ENCODE data around the gene MYCBP2.
"Not testable (repeated sequence)": the region's sequence is repeated elsewhere in the genome, so short reads cannot be mapped to it uniquely, and the experiment has no call there.

Gene MYCBP2, protein sequence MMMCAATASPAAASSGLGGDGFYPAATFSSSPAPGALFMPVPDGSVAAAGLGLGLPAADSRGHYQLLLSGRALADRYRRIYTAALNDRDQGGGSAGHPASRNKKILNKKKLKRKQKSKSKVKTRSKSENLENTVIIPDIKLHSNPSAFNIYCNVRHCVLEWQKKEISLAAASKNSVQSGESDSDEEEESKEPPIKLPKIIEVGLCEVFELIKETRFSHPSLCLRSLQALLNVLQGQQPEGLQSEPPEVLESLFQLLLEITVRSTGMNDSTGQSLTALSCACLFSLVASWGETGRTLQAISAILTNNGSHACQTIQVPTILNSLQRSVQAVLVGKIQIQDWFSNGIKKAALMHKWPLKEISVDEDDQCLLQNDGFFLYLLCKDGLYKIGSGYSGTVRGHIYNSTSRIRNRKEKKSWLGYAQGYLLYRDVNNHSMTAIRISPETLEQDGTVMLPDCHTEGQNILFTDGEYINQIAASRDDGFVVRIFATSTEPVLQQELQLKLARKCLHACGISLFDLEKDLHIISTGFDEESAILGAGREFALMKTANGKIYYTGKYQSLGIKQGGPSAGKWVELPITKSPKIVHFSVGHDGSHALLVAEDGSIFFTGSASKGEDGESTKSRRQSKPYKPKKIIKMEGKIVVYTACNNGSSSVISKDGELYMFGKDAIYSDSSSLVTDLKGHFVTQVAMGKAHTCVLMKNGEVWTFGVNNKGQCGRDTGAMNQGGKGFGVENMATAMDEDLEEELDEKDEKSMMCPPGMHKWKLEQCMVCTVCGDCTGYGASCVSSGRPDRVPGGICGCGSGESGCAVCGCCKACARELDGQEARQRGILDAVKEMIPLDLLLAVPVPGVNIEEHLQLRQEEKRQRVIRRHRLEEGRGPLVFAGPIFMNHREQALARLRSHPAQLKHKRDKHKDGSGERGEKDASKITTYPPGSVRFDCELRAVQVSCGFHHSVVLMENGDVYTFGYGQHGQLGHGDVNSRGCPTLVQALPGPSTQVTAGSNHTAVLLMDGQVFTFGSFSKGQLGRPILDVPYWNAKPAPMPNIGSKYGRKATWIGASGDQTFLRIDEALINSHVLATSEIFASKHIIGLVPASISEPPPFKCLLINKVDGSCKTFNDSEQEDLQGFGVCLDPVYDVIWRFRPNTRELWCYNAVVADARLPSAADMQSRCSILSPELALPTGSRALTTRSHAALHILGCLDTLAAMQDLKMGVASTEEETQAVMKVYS (N-terminal part only)

DNA sequence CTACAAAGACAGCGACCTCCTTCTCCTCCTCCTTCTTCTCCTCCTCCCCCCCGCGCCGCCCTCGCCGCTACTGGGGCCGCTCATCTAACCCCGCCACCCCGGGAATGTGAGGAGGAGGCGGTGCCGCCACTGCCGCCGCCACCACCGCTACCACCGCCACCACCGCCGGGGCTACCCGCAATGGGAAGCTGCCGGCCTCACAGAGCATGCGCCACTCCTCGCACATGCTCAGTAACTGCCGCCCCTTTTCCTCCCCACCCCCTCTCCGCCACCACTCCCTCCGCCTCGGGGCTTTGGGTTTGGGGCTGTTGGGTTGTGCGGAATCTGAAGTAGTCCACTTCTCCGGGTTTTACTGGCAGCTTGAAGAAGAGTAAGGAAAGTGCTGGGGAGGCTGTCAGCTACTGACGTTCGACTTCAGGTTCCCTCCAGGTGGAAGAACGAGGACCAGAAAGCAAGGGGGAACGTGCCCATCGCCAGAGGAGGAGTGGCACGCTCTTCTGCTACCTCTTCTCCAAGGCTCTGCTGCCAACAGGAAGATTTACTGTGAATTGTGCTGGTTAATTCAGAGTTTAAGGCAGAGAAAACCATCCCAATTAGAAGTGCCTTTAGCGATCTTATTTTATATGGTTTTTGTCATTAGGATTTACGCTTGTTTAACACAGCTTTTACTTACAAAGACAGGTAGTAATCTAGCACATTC lies at the start of gene MYCBP2:
MYCBP2 (minus strand) TSS at position 190 of the 700 bp plus-strand sequence. CDS start 319 bp downstream, outside the sequence.
- peak; percentile 82 for DNase-seq

DNA sequence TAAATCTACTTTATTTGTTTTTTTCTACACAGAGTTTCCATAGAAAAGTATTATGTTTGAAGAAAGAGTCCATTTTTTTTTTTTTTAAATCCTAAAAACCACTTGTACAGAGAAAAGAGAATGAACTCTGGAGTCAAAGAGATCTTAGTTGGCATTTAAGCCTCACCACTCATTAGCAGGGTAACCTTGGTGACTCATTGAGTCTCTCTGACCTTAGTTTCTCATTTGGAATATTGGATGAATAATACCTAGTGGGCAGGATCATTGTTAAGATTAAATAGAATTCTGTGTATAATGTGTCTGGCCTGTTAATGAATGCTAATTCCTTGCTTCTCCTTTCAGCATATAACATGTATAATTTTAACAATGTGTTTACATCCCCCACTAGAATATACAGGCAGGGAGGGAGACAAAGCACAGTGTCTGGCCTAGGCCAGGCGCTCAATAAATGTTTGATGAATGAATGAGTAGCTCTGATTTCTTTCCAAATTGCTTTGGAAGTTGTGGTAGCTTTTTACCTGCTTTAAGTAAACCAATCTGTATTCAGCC lies 48.7 kb upstream of the MYCBP2 start:
- DNase-seq, result no peak

DNA sequence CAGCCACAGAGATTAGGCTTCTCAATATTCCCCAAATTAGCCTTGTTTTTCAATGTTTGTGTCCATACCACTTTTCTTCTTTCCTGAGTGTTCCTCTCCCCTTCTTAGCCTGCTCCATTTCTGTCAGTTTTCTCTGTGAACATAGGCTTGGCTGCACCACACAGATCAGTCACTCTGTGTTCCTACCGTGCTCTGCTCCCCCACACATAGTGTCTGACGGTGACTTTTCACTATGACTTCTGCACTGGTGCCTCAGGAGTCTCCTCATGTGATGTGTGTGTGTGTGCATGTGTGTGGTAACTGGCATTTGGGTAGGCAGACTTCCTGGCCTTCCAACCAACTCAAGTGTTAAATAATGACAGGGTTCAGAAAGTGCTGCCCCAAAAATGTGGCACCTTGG lies 47.9 kb upstream of the MYCBP2 start:
- no peak for DNase-seq

DNA sequence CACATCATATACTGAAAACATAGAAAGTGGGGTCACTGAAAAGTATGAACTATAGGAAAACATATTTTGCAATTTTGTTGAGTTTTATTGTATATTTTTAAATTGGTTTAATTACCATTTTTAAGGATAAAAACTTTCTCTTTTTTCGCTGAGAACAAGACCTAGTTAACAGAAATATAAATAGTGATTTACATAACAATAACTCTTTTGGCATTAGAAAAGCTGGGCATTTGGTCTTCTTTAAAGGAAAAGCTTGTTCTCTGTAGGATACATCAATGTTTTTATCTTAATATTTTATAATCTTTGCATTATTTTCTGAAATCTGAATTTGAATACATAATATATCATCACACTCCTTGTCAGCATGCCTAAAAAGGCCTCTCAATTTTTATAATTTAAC lies 47.4 kb upstream of the MYCBP2 start:
- no peak for DNase-seq

DNA sequence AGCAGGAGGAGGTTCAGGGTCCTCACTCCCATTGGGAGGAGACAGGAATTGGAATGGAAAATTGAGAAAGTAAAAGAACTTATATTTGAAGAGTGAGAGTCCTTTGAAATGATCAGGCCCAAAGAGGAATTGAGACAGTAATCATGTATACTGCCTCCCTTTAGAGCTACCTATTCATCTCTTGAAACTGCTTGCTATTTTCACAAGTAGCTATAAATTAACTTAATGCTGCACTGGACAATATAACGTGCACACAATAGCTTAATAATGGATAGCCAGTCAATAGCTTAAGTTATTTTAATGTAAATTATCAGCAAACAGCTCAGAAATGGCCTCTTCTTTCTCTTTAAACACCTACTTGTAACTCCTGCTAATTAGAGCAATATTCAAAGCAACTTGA lies 46.6 kb upstream of the MYCBP2 start:
- DNase-seq, result no peak

DNA sequence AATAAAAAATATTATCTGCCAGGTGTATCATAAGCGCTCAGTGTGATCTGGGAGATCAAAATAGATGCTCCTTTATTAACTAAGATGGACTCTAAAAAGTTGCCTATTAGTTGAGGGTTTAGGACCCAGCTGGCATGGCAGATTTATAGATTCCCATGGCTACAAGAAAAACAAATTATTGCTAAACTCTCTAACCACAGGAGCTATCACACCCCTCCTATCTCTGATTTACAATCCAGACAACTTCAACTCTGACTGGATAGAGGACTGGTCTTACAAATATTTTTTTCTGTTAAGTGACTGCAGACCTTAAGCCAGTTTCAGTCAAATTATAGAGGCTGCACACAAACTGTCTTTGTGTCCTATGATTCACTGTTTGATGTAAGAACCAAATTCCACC lies 45.4 kb upstream of the MYCBP2 start:
- no peak for DNase-seq

DNA sequence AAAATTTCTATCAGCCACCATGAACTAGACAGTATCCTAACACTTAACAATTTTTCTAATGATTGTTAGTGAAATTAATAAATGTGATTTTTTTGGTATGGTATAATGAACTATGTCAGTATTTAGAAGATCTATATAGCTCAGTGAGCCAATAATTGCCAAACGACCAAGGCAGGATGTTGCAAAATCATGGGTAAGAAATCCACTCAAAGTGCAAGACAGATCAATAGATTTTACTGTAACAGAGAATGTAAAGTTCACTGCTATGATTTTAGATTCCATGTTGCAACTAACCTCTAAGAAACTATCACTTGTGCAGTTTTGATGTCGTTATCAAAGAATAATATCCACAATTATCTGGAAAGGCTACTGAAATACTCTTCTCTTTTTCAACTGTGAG lies 44.0 kb upstream of the MYCBP2 start:
- no peak for DNase-seq

DNA sequence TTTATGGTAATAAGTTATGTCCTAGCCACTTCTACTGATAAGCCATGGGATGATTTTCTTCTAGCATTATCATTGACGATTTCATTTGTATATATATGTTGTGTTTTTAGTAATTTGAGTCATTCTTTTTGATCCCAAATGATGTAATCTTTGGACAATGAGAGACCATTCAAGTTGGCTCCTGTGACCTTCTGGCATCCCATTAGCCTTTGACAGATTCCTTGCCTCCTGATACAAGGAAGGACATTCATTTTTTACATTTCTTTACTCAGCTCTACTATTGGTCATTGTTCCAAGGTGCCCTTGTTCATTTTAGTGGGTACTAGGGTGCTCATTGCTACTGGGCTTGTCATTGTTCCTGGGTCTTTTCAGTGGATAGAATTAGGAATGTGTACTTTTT lies 35.3 kb upstream of the MYCBP2 start:
- DNase-seq, result no peak

DNA sequence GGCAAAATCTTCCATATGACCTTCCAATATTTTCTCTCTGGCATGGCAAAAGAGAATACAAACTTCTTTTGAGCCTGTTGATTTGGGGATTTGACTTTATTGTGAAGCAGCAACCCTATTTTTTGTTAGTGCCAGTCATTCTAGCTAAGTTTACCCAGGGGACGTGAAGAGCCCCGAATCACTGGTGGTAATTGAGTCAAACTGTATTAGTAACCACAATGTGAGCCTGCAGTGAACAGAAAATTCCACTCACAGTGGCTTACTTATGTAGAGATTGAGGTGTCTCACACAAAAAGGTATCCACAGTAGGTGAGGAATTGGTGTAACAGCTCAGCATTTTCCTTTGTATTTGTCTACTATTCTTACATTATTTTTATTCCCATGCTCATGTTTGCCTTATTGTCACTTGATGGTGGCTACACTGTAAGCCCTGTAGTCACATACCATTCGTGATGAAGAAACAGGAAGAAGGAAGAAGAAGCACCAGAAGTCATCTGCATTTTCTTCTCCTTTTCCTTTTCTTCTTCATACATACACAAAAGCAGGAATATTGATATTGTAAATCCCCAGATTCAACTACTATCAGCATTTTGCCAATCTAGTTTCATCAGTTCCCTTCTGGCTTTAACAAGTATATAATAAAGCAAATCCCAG lies 33.3 kb upstream of the MYCBP2 start:
- DNase-seq, result no peak

DNA sequence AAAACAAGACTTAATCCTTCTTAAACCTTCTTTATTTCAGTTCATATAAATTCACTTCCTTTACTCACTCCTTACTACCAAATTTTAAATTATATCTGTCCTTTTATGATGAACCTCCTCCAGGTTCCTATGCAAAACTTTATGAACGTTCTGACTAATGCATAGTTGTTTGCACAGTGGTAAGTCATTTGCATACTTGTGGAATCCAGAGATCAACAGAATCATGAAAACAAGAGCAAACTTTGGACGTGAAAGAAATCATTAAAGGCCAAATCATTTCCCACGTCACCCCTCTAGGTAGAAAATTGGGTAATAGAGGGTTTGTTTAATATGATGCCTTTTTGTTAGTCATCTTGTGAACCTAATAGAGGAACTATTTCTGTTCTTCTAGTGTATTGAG lies 32.3 kb upstream of the MYCBP2 start:
- no peak for DNase-seq

DNA sequence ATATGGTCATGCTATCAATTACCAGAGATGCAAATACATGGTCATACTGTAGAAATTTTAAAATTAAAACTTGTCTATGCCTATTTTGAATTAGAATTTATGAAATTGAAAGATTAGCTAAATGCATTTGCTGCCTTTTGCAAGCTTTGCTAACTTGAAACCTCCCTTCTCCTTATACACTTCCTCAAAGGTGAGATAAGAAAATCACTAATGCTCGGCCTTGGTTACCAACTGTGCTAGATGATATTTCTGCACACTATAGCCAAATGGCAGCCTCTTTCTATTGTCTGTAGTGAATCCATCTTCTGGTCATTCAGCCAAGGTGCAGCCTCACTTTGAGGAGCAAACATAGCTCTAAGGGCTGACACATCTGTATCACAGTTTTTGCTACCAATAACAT lies 31.1 kb upstream of the MYCBP2 start:
- no peak for DNase-seq

DNA sequence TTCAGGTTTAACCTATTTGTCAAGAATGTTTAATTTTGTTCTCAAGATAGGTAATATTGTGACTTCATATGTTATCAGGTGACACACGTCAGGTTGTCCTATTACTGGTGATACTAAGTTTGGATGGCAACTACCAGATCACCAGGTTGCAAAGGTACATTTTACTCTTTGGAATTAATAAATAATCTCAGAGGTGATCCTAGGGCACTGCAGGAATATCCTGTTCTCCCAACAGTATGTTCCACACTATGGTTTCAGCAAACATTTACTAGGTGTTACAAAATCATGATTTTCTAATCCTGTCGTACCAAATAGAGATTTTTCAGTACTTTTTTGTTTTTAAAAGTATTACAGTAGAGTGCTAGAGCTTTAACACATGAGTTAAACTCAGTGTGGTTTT lies 29.3 kb upstream of the MYCBP2 start:
- no peak for DNase-seq

DNA sequence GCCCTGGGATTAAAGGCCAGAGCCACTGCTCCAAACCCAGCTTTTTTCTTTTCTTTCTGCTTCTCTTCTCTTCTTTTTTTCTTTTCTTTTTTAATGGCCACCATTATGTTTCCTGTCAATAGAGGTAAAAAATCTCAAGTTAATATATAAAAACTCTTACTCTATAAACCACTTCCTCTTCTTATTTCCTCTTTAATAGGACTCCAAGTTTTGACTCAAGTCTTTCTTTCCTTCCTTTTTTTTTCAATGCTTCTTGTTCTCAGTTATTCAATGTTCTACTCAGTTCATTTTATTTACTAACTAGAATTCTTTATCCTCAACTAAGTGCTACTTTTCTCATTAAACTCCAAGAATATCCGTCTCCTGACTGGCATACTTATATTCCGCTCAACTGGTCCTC lies 27.1 kb upstream of the MYCBP2 start:
- no peak for DNase-seq

DNA sequence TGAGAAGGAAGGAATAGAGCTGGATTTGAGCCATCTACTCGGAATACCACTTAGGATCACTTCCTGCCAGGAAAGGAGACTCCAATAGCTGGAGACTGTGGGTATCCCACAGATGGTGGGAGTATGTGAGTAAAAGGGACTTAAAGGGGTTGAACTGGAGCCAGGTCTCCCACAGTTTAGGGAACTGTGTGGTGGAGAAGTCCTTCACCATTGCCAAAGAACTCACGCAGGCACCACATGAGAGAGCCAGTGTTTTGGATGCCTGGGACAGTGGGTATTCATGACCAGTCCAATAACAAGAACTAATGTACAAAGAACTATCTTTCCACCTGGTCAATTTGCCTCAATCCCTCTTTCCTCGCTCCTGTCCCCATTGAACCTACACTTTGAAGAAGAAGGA lies 24.4 kb upstream of the MYCBP2 start:
- no peak for DNase-seq

DNA sequence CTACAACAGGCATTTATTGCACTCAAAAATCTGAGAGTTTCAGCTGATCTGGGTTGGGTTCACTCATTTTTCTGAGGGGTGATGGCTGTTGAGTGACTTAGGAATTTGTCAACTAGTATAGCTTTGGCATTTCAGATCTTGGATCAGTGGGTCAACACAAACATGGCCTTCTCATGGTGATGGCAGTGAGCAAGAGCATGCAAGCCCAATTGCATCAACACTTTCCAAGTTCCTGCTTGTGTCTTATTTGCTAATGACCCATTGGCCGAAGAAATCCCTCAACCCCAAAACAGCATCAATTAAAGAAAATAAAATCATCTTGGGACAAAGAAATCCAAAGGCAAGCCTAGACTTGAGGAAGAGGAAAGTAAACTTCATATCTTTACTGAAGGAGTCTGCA lies 23.9 kb upstream of the MYCBP2 start:
- no peak for DNase-seq

DNA sequence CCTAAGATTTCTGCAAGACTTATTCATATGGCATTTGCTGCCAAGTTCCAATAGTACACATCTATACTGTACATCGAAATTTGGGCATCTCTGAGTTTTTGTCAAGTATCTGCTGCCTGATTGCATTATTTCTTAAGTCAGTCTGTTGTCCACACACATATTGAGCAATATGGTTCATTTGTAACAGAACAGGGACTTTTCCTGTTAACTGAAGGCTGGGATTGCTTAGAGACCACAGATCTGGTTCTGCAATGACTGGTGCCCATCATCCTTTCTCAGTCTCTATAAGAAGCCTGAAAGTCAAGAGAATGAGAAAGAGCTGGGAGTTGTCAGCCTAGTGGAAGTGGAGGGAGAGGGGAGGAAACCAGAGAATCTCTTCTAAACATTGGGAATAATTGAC lies 22.5 kb upstream of the MYCBP2 start:
- DNase-seq, result no peak

DNA sequence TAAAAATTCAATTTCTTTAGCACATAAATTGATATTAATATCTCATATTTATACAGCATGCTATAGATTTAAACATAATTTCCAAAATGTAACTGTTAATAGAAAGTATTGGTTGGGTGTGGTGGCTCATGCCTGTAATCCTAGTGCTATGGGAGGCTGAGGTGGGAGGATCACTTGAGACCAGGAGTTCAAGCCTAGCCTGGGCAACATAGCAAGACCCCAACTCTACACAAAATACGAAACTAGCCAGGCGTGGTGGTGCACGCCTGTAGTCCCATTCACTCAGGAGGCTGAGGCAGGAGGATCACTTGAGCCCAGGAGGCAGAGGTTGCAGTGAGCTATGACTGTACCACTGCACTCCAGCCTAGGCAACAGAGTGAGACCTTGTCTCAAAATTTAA lies 20.5 kb upstream of the MYCBP2 start:
- not testable (repeated sequence) for DNase-seq

DNA sequence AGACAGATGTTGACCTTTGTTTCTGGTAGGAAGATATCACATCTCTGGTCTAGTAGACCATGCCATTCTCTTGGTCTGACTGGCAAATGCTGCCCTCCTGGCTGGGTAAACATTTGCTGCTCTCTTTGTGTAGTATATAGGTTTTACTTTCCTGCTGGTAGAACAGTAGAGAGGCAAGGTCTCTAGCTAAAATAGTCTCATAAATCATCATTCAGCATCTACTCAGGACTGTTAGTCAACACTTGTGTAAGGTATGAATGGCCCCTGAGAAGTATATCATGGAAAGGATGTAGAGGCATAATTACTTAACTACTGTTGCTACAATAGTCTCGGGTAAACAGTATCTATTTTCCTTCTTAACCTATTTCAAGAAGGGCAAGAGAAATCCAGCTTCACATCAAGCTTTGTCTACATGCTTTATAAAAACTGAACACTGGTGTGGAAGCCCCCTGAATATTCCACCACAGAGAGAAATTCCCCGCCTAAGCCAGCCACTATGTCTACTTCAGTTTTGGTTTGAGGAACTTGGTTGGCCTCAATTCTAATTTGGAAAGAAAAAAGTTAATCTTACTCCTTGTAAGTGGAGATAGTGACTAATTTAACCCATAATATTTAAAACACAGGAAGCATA lies 18.4 kb upstream of the MYCBP2 start:
- peak; percentile 61 for DNase-seq

DNA sequence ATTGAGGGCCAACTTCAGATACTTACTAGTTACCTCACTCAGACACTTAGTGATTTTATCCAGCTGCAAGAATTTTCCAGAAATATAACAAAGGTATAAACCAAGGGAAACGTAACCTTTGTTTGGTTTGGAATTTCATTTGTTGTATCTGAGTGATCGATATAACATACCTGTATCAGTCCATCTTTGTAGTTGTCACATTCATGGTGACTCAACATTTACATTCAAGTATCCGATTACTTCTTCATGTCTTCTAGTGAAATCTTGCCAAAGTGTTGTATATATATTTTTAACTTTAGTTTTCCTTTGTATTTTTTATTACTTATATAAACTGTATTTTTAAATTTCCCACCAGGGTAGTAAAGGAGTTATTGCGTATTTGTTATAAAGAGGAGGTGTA lies 16.9 kb upstream of the MYCBP2 start:
- DNase-seq, result no peak

DNA sequence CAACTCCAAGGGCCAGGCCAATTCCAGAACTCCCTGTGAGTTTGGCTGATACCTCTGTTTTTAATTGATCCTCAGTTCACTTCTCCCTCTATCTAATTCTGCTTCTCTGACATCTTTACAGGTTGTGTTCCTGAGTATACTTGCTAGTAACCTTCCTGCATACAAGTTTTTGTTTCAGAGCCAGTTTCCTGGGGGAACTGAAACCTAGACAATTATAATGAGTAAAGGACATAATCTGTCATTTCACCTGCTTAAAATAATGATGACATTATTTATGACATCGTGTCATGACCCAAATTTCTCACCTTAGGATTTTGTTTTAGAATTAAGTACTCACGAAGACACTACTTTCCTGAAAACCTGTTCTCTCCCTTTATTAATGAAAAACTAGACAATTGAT lies 12.5 kb upstream of the MYCBP2 start:
- no peak for DNase-seq

DNA sequence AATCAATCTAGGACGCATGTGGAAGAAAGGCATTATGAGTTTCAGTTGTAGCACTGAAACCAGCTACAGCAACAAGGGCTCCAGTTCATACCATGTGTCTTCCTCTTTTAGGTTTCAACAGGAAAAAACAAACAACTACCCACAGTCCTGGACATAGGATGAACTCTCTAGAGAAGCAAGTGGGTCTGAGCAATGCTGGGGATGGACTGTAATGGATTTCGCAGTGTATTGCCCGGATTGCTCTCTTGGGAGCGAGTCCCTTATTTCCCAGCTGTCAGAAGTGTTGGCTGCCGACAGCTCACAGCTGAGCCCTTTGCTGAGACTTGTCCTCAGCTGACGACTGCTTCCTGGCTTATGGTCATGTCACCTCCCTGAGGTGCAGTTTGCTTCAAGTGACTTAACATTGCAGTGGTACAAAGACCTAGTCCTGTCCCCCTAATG lies 12.1 kb upstream of the MYCBP2 start:
- no peak for DNase-seq

Measured in NCI-H2081 treated with DMSO at 0.1 percent for 48 hours (cell line).